T47D (cell line): ENCODE data around the gene IL2RA.
"Not testable (repeated sequence)": the region's sequence is repeated elsewhere in the genome, so short reads cannot be mapped to it uniquely, and the experiment has no call there.

Experiments
- DNase-seq, 2 experiments: peaks; one replicate each; pipeline versions ENCODE4 v3.0.0 to v3.0.0-alpha.2; 2011 to 2012; ENCODE audit warnings: low read depth in 1 of 2, low spot score in 1 of 2
- JUND ChIP-seq: IDR thresholded peaks from 2 replicates; pipeline ENCODE4 v1.6.1; 2012; ENCODE audit warnings: low read depth
- in situ Hi-C: cut with HindIII; loops from 2 replicates; pipeline ENCODE4 v1.10.0; 2016; ENCODE audit warnings: low sequenced_read_pairs, low pct_unique_long_range_greater_than_20kb

Gene IL2RA

DNA sequence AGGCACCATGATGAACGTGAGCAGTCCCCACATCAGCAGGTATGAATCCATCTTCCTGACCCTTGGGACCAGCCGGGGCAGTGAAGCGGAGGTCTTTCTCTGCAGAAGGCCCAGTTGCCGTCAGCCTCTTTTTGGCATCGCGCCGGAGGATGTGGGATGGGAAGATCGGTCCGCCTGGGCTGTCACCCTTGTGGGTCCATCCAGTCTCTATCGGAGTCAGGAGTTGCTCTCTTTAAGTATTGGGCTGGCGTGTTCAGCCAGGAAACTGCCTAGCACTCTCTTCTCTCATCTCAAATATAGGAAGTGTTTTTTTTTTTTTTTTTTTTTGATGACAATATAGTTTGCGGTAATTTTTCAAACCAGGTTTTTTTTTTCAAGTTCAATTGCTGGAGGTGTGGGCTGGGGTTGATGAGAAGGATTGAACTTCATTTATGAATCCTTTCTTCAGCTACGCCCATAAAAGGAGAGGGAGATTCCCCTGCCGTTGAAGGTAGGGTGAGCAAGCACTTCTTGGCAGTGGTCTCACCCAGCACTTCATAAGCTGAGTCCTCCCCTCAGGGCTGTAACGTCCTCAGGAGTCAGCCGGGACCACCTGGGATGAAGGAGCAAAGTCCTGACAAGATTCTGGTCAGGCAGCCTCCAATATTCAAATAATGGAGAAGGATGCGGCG lies at the start of gene IL2RA:
TSS of gene IL2RA (minus strand) at position 267 of the 671 bp plus-strand sequence. CDS start at position 51, 216 bp downstream.
- in situ Hi-C loops = no loop called here
- no peak for TF ChIP-seq JUND
- no peak for DNase-seq

GRCh38 chr10:6110136-6110535 lies 48.0 kb upstream of the IL2RA start:
- no peak for DNase-seq
- in situ Hi-C loops = no loop called here
- TF ChIP-seq JUND = no peak

GRCh38 chr10:6109444-6109775 lies 47.2 kb upstream of the IL2RA start:
- DNase-seq = no peak
- TF ChIP-seq JUND = no peak
- in situ Hi-C loops = no loop called here

- TF ChIP-seq JUND = no peak
- DNase-seq = peak; percentile 54 to 74
- in situ Hi-C loops = no loop called here
Measured at GRCh38 chr10:6108631-6109443, 46.7 kb upstream of the IL2RA start.

- DNase-seq = no peak
- in situ Hi-C loops = no loop called here
- TF ChIP-seq JUND = no peak
Measured at GRCh38 chr10:6108072-6108471, 45.9 kb upstream of the IL2RA start.

GRCh38 chr10:6107616-6108015 lies 45.4 kb upstream of the IL2RA start:
- DNase-seq, in situ Hi-C loops: not testable (repeated sequence)

DNA sequence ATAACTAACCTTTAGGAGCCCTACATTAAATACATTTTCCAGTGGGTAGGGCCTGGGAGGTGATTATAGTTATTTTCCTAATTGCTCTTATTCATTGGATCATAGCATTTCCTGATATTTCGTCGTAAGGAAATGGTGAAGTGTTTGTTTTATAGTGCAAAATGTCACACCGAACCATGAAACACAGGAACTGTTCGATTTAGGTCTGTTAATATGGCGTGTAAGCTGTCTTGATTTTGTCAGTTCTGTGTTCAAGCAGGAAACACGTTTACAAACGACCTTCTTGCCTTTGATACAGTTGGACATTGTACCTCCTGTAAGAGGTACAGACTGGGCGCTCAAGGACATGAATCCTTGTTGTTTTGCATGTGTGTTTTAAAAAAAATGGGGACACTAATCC lies 41.4 kb upstream of the IL2RA start:
- no peak for TF ChIP-seq JUND
- DNase-seq = no peak
- in situ Hi-C loops = no loop called here

- TF ChIP-seq JUND = no peak
- no peak for DNase-seq
- in situ Hi-C loops = no loop called here
Measured at GRCh38 chr10:6102128-6102527, 40.0 kb upstream of the IL2RA start.

GRCh38 chr10:6101181-6101580 lies 39.0 kb upstream of the IL2RA start:
- TF ChIP-seq JUND = no peak
- no peak for DNase-seq
- in situ Hi-C loops = no loop called here

GRCh38 chr10:6100370-6100769 lies 38.2 kb upstream of the IL2RA start:
- TF ChIP-seq JUND = no peak
- in situ Hi-C loops = no loop called here
- no peak for DNase-seq

GRCh38 chr10:6098156-6098555 lies 36.0 kb upstream of the IL2RA start:
- TF ChIP-seq JUND = no peak
- no peak for DNase-seq
- in situ Hi-C loops = no loop called here

- in situ Hi-C loops = no loop called here
- no peak for DNase-seq
- no peak for TF ChIP-seq JUND
Measured at GRCh38 chr10:6097063-6097462, 34.9 kb upstream of the IL2RA start.

- no peak for DNase-seq
- in situ Hi-C loops = no loop called here
- no peak for TF ChIP-seq JUND
Measured at GRCh38 chr10:6095810-6096570, 33.8 kb upstream of the IL2RA start.
